IMR-90 (cell line): ENCODE data around the gene DIP2A. TPM values are rescaled to one million over a fixed set of nuclear protein-coding genes. Genes with fewer than 3 reads are reported as not detected.

Experiments used
- ATAC-seq: fragments of 200-7000 bp; cut with Tn5 transposase; 2 replicates; pipeline ENCODE4 v1.9.1; 2020; ENCODE audit warnings: low read depth, mild to moderate bottlenecking, moderate library complexity
- BruUV-seq: library from RNA; stranded (reverse); fragments of 400-500 nt; replicated peaks from 2 replicates; lab custom pipeline; 2021; lab: Mats Ljungman, UMichigan
- CTCF ChIA-PET: fragments of 300-600 bp; formaldehyde crosslinking; extraction: SDS; loops from one replicate; lab custom pipeline; 2021; ENCODE audit warnings: antibody characterized with exemption; lab: Yijun Ruan, JAX
- POLR2A ChIA-PET: fragments of 300-600 bp; sonication (Branson Sonifier 250); formaldehyde crosslinking; loops from one replicate; lab custom pipeline; 2022; ENCODE audit warnings: antibody characterized with exemption; ENCODE audit not compliant: unreplicated experiment; lab: Charles Lee
- DNase-seq: peaks from one replicate; pipeline ENCODE4 v3.0.0; 2013
- H2AFZ ChIP-seq: replicated peaks from 2 replicates; pipeline ENCODE3; 2013; ENCODE audit warnings: low read length, mild to moderate bottlenecking; ENCODE audit not compliant: poor library complexity
- H2AK5ac ChIP-seq: 2 replicates; pipeline ENCODE4 v1.6.1; 2013; ENCODE audit warnings: low read depth, low read length, inconsistent platforms
- H2AK9ac ChIP-seq: replicated peaks from 2 replicates; pipeline ENCODE3; 2013; ENCODE audit warnings: mild to moderate bottlenecking, low read depth, low read length, moderate library complexity; ENCODE audit not compliant: poor library complexity
- H2BK120ac ChIP-seq: 2 replicates; pipeline ENCODE4 v1.6.1; 2013; ENCODE audit warnings: low read depth, low read length, inconsistent platforms
- H2BK15ac ChIP-seq: 3 replicates; pipeline ENCODE4 v1.6.1; 2013; ENCODE audit warnings: low read depth, low read length, inconsistent platforms
- H2BK20ac ChIP-seq: 2 replicates; pipeline ENCODE4 v1.6.1; 2013; ENCODE audit warnings: low read depth, mild to moderate bottlenecking, inconsistent platforms, low read length, moderate library complexity
- H2BK5ac ChIP-seq: 2 replicates; pipeline ENCODE4 v1.6.1; 2013; ENCODE audit warnings: mild to moderate bottlenecking, low read depth, low read length, inconsistent platforms; ENCODE audit not compliant: poor library complexity, severe bottlenecking
- H3K14ac ChIP-seq: replicated peaks from 2 replicates; pipeline ENCODE4 v1.6.1; 2013; ENCODE audit warnings: low read depth, low read length, inconsistent platforms
- H3K18ac ChIP-seq: 2 replicates; pipeline ENCODE4 v1.6.1; 2013; ENCODE audit warnings: low read depth, low read length, control low read depth
- H3K23ac ChIP-seq: 2 replicates; pipeline ENCODE4 v1.6.1; 2013; ENCODE audit warnings: low read depth, low read length, inconsistent platforms
- H3K27ac ChIP-seq: 2 replicates; pipeline ENCODE4 v1.5.1; 2013; ENCODE audit warnings: mild to moderate bottlenecking, control low read depth, low read length; ENCODE audit not compliant: insufficient read depth
- H3K27me3 ChIP-seq: 2 replicates; pipeline ENCODE4 v1.6.1; 2013; ENCODE audit warnings: low read length; ENCODE audit not compliant: control insufficient read depth, insufficient read depth
- H3K36me3 ChIP-seq: 2 replicates; pipeline ENCODE4 v1.6.1; 2013; ENCODE audit warnings: low read length, mixed read lengths; ENCODE audit not compliant: control insufficient read depth, insufficient read depth
- H3K4ac ChIP-seq: 2 replicates; pipeline ENCODE4 v1.6.1; 2013; ENCODE audit warnings: low read depth, low read length, inconsistent platforms
- H3K4me1 ChIP-seq: 2 replicates; pipeline ENCODE4 v1.6.1; 2013; ENCODE audit warnings: low read length, mixed read lengths; ENCODE audit not compliant: control insufficient read depth, insufficient read depth
- H3K4me2 ChIP-seq: 2 replicates; pipeline ENCODE4 v1.6.1; 2013; ENCODE audit warnings: low read depth, mild to moderate bottlenecking, control low read depth, low read length, moderate library complexity
- H3K4me3 ChIP-seq: 2 replicates; pipeline ENCODE4 v1.5.1; 2013; ENCODE audit warnings: low read depth, mild to moderate bottlenecking, control low read depth, low read length, moderate library complexity; ENCODE audit not compliant: insufficient read depth
- H3K56ac ChIP-seq: 2 replicates; pipeline ENCODE4 v1.6.1; 2013; ENCODE audit warnings: low read length, inconsistent platforms; ENCODE audit not compliant: insufficient read depth; ENCODE audit errors: extremely low read depth
- H3K79me1 ChIP-seq, 2 experiments: 2 replicates each; pipeline ENCODE4 v1.6.1; 2013; ENCODE audit warnings: low read length in 2 of 2, inconsistent platforms in 1 of 2, low read depth in 1 of 2
- H3K9ac ChIP-seq: 2 replicates; pipeline ENCODE4 v1.6.1; 2013; ENCODE audit warnings: low read depth, low read length, control low read depth
- H3K9me1 ChIP-seq: 2 replicates; pipeline ENCODE4 v1.6.1; 2013; ENCODE audit warnings: low read length, inconsistent platforms; ENCODE audit not compliant: insufficient read depth
- H3K9me3 ChIP-seq: 2 replicates; pipeline ENCODE4 v1.6.1; 2013; ENCODE audit warnings: low read length; ENCODE audit not compliant: control insufficient read depth, insufficient read depth
- H4K20me1 ChIP-seq: 2 replicates; pipeline ENCODE4 v1.6.1; 2013; ENCODE audit warnings: low read length, inconsistent platforms; ENCODE audit not compliant: insufficient read depth
- H4K5ac ChIP-seq: 2 replicates; pipeline ENCODE4 v1.6.1; 2013; ENCODE audit warnings: mild to moderate bottlenecking, low read depth, low read length, control low read depth
- H4K8ac ChIP-seq, 2 experiments: 2 replicates each; pipeline ENCODE4 v1.6.1; 2013; ENCODE audit warnings: low read depth in 2 of 2, low read length in 2 of 2, control low read depth in 1 of 2, inconsistent platforms in 1 of 2
- H4K91ac ChIP-seq: 2 replicates; pipeline ENCODE4 v1.6.1; 2013; ENCODE audit warnings: low read depth, low read length, inconsistent platforms; ENCODE audit not compliant: insufficient read depth
- BHLHE40 ChIP-seq: fragments of 150-350 bp; IDR thresholded peaks from 2 replicates; pipeline ENCODE4 v1.6.1; 2016; ENCODE audit warnings: mild to moderate bottlenecking, low read depth, low read length
- CEBPB ChIP-seq: IDR thresholded peaks from 2 replicates; pipeline ENCODE4 v1.6.1; 2012; ENCODE audit warnings: low read depth, low read length, improper control_type of control experiment
- CHD1 ChIP-seq: IDR thresholded peaks from 2 replicates; pipeline ENCODE4 v1.6.1; 2012; ENCODE audit warnings: low read depth, low read length, improper control_type of control experiment
- FOS ChIP-seq: fragments of 150-350 bp; IDR thresholded peaks from 2 replicates; pipeline ENCODE4 v1.6.1; 2016; ENCODE audit warnings: low read depth, low read length
- MAFK ChIP-seq: IDR thresholded peaks from 2 replicates; pipeline ENCODE4 v1.6.1; 2012; ENCODE audit warnings: low read depth, low read length, improper control_type of control experiment
- MAZ ChIP-seq: IDR thresholded peaks from 2 replicates; pipeline ENCODE4 v1.6.1; 2012; ENCODE audit warnings: low read depth, mild to moderate bottlenecking, low read length, improper control_type of control experiment, moderate library complexity, borderline replicate concordance
- MXI1 ChIP-seq: IDR thresholded peaks from 2 replicates; pipeline ENCODE4 v1.6.1; 2012; ENCODE audit warnings: low read depth, mild to moderate bottlenecking, low read length, moderate library complexity, borderline replicate concordance
- NFE2L2 ChIP-seq: fragments of 150-350 bp; IDR thresholded peaks from 2 replicates; pipeline ENCODE4 v1.6.1; 2016; ENCODE audit warnings: low read depth, mild to moderate bottlenecking, low read length
- POLR2A ChIP-seq: IDR thresholded peaks from 2 replicates; pipeline ENCODE4 v1.6.1; 2012; ENCODE audit warnings: mild to moderate bottlenecking, low read depth, low read length
- RAD21 ChIP-seq: IDR thresholded peaks from 2 replicates; pipeline ENCODE4 v1.6.1; 2012; ENCODE audit warnings: low read length, improper control_type of control experiment
- RCOR1 ChIP-seq: IDR thresholded peaks from 2 replicates; pipeline ENCODE4 v1.6.1; 2012; ENCODE audit warnings: mild to moderate bottlenecking, low read length, improper control_type of control experiment; ENCODE audit not compliant: insufficient replicate concordance
- RFX5 ChIP-seq: IDR thresholded peaks from 2 replicates; pipeline ENCODE4 v1.8.0; 2012; ENCODE audit warnings: low read depth, mild to moderate bottlenecking, low read length, moderate library complexity
- SMC3 ChIP-seq: fragments of 150-350 bp; IDR thresholded peaks from 2 replicates; pipeline ENCODE4 v1.6.1; 2016; ENCODE audit warnings: low read depth, mild to moderate bottlenecking, antibody characterized with exemption, low read length, moderate library complexity
- WGBS, 2 experiments: methylation state at CpG; one replicate each; pipeline versions ENCODE4 v1.1.5 to v1.1.7; 2013; ENCODE audit warnings: missing lambda C conversion rate in 2 of 2; ENCODE audit not compliant: insufficient read length in 1 of 2; ENCODE audit errors: extremely low coverage in 2 of 2; 5-methylcytosine and 5-hydroxymethylcytosine counted together
- dilution Hi-C: fragments of 300-500 bp; cut with HindIII; formaldehyde crosslinking; loops from one replicate; pipeline ENCODE4 v1.14.3; 2018; ENCODE audit warnings: low sequenced_read_pairs; ENCODE audit not compliant: unreplicated experiment
- in situ Hi-C: fragments of 300-500 bp; cut with MboI; formaldehyde crosslinking; loops from 3 replicates; pipeline ENCODE4 v1.14.3; 2019; ENCODE audit warnings: low sequenced_read_pairs, inconsistent platforms, mixed read lengths
- intact Hi-C: fragments of 100-400 bp; cut with micrococcal nuclease; formaldehyde crosslinking; loops from 2 replicates; pipeline ENCODE4 v1.10.0; 2022
- polyA plus RNA-seq, 3 experiments: library from polyadenylated mRNA; depleted of rRNA; stranded (reverse); fragments of >200 nt; gene quantifications; 2 replicates each; pipeline ENCODE4 v1.2.3, GENCODE V29; 2012; ENCODE audit warnings: low replicate concordance in 1 of 3
- total RNA-seq: library from RNA; depleted of rRNA; stranded (reverse); fragments of >200 nt; gene quantifications from 2 replicates; pipeline ENCODE4 v1.2.3, GENCODE V29; 2012
- TF ChIP-seq, protein P1 (sequence below): conservative IDR thresholded peaks from 2 replicates; pipeline ENCODE4 v1.5.1; 2012; ENCODE audit warnings: mild to moderate bottlenecking, low read depth, low read length, improper control_type of control experiment
- TF ChIP-seq, protein P2 (sequence below): fragments of 150-350 bp; IDR thresholded peaks from 2 replicates; pipeline ENCODE4 v1.6.1; 2017; ENCODE audit warnings: mild to moderate bottlenecking, antibody characterized with exemption, low read length, low read depth
- TF ChIP-seq, protein P3 (sequence below): fragments of 150-350 bp; IDR thresholded peaks from 2 replicates; pipeline ENCODE4 v1.6.1; 2016; ENCODE audit warnings: low read depth, mild to moderate bottlenecking, low read length, moderate library complexity, borderline replicate concordance

DIP2A gene
- total and polyA plus RNA-seq, 2 of the 4 experiments (the other 2 are of a cell fraction) = 17.9 to 24.3 TPM

DNA sequence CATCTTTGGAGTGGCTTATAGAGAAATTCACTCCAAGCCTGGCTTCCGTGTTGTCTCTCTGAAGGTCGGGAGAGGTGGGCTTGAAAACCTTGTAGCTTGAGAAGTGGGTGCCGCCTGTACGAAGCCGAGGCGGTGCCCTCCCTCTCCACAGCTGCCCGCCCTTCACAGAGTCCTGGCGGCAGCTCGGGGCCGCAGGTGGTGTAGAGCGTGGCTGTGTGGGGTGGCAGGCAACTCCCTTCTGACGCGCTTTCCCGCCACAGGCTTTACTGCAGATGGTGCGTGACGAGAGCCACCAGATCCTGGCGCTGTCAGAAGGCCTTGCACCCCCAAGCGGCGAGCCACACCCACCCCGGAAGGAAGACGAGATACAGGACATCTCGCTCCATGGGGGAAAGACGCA, 33.1 kb upstream of the DIP2A start:
- Histone ChIP-seq H3K36me3 (peaks cover 50% of the 10 kb centered on the region), H3K9me1 (no peaks in the 10 kb centered on the region), H3K27me3 (no peaks in the 10 kb centered on the region), H4K20me1 (no peaks in the 10 kb centered on the region), H3K27ac (no peak overlapping the region), H2AK5ac (no peak overlapping the region), H4K91ac (no peak overlapping the region), H3K18ac (no peak overlapping the region), H3K4me1 (no peaks in the 10 kb centered on the region), H3K79me1 (no peaks in the 10 kb centered on the region; a peak in 1 of 4 replicates), H3K4me2 (no peak overlapping the region), H4K8ac (no peak overlapping the region), H2BK120ac (no peak overlapping the region), H2BK15ac (no peak overlapping the region), H2AFZ (no peak overlapping the region), H3K56ac (no peak overlapping the region), H2BK20ac (no peak overlapping the region), H3K14ac (no peak overlapping the region), H3K23ac (no peak overlapping the region), H3K4ac (no peak overlapping the region), H4K5ac (no peak overlapping the region), H3K4me3 (no peak overlapping the region), H3K9me3 (no peaks in the 10 kb centered on the region), H2AK9ac (no peak overlapping the region), H3K9ac (no peak overlapping the region), H2BK5ac (no peak overlapping the region)
- ChIA-PET POLR2A (no interaction called here), CTCF (no interaction called here)
- dilution Hi-C loops = no loop called here
- 93% methylated on average over 16 of the region's 23 CpGs; no CpG with 5 or more reads in 1 of the 2 experiments for WGBS, 2 experiments
- DNase-seq (no peak), ATAC-seq (no peak)
- in situ Hi-C loops = no loop called here
- TF ChIP-seq, protein P1, sequence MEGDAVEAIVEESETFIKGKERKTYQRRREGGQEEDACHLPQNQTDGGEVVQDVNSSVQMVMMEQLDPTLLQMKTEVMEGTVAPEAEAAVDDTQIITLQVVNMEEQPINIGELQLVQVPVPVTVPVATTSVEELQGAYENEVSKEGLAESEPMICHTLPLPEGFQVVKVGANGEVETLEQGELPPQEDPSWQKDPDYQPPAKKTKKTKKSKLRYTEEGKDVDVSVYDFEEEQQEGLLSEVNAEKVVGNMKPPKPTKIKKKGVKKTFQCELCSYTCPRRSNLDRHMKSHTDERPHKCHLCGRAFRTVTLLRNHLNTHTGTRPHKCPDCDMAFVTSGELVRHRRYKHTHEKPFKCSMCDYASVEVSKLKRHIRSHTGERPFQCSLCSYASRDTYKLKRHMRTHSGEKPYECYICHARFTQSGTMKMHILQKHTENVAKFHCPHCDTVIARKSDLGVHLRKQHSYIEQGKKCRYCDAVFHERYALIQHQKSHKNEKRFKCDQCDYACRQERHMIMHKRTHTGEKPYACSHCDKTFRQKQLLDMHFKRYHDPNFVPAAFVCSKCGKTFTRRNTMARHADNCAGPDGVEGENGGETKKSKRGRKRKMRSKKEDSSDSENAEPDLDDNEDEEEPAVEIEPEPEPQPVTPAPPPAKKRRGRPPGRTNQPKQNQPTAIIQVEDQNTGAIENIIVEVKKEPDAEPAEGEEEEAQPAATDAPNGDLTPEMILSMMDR = no peak
- TF ChIP-seq POLR2A (no peak), NFE2L2 (no peak), RFX5 (no peak), RCOR1 (no peak), FOS (no peak), CHD1 (no peak), SMC3 (no peak), RAD21 (no peak), CEBPB (no peak), MXI1 (no peak), MAZ (no peak), BHLHE40 (no peak), MAFK (no peak)
- TF ChIP-seq, protein P2, sequence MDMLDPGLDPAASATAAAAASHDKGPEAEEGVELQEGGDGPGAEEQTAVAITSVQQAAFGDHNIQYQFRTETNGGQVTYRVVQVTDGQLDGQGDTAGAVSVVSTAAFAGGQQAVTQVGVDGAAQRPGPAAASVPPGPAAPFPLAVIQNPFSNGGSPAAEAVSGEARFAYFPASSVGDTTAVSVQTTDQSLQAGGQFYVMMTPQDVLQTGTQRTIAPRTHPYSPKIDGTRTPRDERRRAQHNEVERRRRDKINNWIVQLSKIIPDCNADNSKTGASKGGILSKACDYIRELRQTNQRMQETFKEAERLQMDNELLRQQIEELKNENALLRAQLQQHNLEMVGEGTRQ = no peak
- TF ChIP-seq, protein P3, sequence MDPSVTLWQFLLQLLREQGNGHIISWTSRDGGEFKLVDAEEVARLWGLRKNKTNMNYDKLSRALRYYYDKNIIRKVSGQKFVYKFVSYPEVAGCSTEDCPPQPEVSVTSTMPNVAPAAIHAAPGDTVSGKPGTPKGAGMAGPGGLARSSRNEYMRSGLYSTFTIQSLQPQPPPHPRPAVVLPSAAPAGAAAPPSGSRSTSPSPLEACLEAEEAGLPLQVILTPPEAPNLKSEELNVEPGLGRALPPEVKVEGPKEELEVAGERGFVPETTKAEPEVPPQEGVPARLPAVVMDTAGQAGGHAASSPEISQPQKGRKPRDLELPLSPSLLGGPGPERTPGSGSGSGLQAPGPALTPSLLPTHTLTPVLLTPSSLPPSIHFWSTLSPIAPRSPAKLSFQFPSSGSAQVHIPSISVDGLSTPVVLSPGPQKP = no peak
- intact Hi-C loops = no loop called here
- no TSS peak for BruUV-seq
